Keratinocyte (primary cell): ENCODE data around the gene CCNG2.

Source experiments
- CTCF ChIP-seq, 3 experiments: IDR thresholded peaks in 1 of 3; conservative IDR thresholded peaks in 1 of 3; optimal IDR thresholded peaks in 1 of 3; 2 replicates in 2 of 3; 3 replicates in 1 of 3; pipeline versions ENCODE3 to v1.5.1; 2011; ENCODE audit warnings: low read length in 3 of 3, mild to moderate bottlenecking in 3 of 3, moderate library complexity in 2 of 3, control low read depth in 1 of 3, inconsistent platforms in 1 of 3; ENCODE audit not compliant: insufficient read depth in 2 of 3; ENCODE audit errors: extremely low read depth in 1 of 3
- EZH2 ChIP-seq: IDR thresholded peaks from one replicate; pipeline ENCODE4 v1.6.1; 2012; ENCODE audit warnings: inconsistent platforms, mild to moderate bottlenecking, low read length, moderate library complexity

- no peak for TF ChIP-seq CTCF (optimal IDR thresholded peaks at IDR 0.05 in 1 of 3, IDR thresholded peaks at IDR 0.05 in 1 of 3, conservative IDR thresholded peaks at IDR 0.05 in 1 of 3; ENCODE audit: extremely low read depth in 1 of 3, insufficient read depth in 2 of 3, low read length in 3 of 3)
- TF ChIP-seq EZH2, result no peak
Measured at GRCh38 chr4:77177199-77177598, 20.2 kb downstream of the CCNG2 start.
